OCI-LY7 (cell line): ENCODE data around the gene TCF12.

Experiments
- CTCF ChIP-seq: fragments of 200-600 bp; sonication (generic); conservative IDR thresholded peaks from 2 replicates; pipeline ENCODE4 v1.5.1; 2014; ENCODE audit warnings: mild to moderate bottlenecking, antibody characterized with exemption, low read length, moderate library complexity, mixed read lengths
- EZH2phosphoT487 ChIP-seq: fragments of 200-600 bp; sonication (generic); IDR thresholded peaks from 2 replicates; pipeline ENCODE4 v1.6.1; 2018; ENCODE audit warnings: low read depth, borderline replicate concordance, mild to moderate bottlenecking, mixed run types, antibody characterized with exemption, low read length, moderate library complexity, mixed read lengths

- TF ChIP-seq CTCF (no peak), EZH2phosphoT487 (no peak)
Measured at GRCh38 chr15:57028176-57028575, 109.7 kb downstream of the TCF12 start.
